Esophagus squamous epithelium (tissue), 4 donors: Measurements from ENCODE around the gene GRIK1.

Experiments
- POLR2A ChIP-seq, 4 donors: fragments of 450-650 bp; IDR thresholded peaks; one replicate each; pipeline ENCODE4 v1.6.1; 2017; ENCODE audit warnings: antibody characterized with exemption in 4 of 4, mild to moderate bottlenecking in 4 of 4, moderate library complexity in 3 of 4
- TF ChIP-seq, protein P1 (sequence below), 6 experiments: fragments of 450-650 bp in 4 of 6; fragments of 200-600 bp in 2 of 6; sonication (generic) in 2 of 6; IDR thresholded peaks; one replicate each; pipeline ENCODE4 v1.5.1; 2016 to 2019; ENCODE audit warnings: antibody characterized with exemption in 6 of 6, mild to moderate bottlenecking in 4 of 6, moderate library complexity in 4 of 6

DNA sequence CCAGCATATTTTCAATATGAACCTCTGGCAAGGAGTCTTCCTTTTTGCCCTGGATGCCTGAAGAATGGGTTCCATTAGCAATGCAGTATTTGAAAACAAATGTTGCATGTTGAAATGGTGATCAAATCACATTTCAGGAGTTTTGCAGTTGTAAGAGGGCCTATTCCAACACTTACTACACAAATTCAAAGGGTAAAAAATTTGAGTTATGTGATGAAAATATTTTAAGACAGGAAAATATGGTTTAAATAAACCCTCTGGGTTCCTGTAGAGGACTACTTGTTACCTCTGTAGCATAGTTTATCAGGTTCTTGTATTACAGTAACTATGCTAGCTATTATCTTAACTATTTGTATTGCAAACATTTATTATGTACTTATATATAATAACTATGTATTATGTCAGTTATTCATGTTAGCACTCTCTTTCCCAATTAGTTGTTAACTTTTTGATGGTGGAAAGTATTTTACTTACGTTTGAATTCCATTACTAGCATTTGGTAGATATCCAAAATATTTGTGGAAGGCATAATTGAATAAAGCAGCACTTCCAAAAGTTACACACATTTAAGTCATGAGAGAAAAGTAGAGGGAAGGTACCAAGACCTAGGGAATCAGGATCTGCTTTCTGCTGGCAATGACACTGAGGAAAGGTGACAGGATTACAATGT, 312.9 kb downstream of the GRIK1 start:
- TF ChIP-seq, protein P1, sequence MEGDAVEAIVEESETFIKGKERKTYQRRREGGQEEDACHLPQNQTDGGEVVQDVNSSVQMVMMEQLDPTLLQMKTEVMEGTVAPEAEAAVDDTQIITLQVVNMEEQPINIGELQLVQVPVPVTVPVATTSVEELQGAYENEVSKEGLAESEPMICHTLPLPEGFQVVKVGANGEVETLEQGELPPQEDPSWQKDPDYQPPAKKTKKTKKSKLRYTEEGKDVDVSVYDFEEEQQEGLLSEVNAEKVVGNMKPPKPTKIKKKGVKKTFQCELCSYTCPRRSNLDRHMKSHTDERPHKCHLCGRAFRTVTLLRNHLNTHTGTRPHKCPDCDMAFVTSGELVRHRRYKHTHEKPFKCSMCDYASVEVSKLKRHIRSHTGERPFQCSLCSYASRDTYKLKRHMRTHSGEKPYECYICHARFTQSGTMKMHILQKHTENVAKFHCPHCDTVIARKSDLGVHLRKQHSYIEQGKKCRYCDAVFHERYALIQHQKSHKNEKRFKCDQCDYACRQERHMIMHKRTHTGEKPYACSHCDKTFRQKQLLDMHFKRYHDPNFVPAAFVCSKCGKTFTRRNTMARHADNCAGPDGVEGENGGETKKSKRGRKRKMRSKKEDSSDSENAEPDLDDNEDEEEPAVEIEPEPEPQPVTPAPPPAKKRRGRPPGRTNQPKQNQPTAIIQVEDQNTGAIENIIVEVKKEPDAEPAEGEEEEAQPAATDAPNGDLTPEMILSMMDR (IDR thresholded peaks at IDR 0.05): no peak
- no peak for TF ChIP-seq POLR2A (IDR thresholded peaks at IDR 0.05)
